ENCODE results near the gene RNU5B-1. TPM values are rescaled to one million over a fixed set of nuclear protein-coding genes. Genes with fewer than 3 reads are reported as not detected.

Gene RNU5B-1
- total RNA-seq = not detected in 2 replicates

DNA sequence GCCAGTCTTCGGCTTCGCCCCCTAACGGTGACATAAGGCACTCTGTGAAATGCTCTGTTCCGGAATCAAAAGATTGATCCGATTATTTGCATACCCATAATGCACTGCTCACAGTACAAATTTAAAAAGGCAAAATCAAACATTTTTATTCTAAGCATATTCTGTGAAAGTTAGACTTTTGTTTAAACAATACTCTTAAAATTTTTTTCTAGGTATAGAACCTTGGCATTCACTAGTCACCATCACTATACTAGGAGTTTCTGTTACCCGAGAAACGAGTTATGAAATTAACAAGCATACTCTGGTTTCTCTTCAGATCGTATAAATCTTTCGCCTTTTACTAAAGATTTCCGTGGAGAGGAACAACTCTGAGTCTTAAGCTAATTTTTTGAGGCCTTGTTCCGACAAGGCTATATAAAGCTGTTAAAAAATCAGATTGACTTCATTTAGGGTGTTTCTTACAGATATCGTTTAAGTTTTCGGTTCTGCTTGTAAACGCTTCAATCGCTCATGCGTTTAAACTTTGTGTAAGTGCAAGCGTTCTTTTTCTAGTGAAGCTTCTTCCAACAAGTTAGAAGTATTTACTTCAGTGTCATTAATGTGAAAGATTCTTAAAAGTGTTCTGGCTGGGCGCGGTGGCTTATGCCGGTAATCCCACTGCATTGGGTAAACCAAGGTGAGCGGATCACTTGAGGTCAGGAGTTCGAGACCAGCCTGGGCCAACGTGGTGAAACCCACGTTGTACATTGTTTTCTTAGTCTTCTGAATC, at the start of gene RNU5B-1:
RNU5B-1 (plus strand) TSS at position 297 of the 769 bp plus-strand sequence.

DNA sequence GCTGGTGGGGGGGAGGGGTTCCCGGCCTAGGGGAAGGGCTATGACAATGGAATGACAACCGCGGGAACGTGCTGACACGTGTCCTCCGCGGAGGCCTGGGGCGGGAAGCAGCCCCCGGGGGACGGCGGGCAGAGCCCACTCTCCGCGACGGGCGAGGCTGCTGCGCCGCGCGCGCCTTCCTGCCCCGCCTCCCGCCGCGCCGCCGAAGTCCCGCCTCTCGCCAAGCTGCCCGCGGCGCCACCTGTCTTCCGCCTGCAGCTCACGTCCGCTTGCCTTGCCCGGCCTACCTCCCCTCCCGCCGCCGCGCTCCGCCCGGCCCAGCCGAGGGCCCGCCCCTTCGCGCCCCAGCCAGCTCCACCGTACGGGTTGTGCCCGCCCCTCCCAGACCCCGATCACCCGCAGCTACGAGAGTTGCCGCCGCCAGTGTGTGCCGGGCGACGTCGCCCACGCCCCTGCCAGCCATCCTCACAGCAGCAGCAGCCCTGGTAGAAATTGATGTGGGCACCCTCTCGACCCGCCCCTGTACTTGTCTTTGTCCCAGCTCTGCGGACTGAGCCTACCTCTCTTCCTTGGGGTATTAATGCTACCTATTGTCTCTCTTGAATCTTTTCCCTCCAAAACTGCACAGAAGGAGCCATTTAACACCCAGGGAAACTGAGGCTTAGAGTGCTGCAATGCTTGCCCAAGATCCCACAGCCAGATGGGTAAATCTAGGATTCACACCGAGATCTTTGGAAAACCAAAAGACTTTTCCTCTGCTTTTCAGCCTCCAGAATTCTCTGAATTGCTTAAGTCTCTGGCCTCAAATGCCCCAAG, 17.6 kb upstream of the RNU5B-1 start, which contains the start of gene PARP16:
PARP16 (minus strand) TSS at position 180 of the 816 bp plus-strand sequence. CDS start 457 bp downstream, outside the sequence.

Small RNA genes within 50 kb of the gene (small RNA-seq; reads per million reads assigned to genes)
- gene RNU5A-1 = 286 reads per million, percentile 99 among the genes with 10 or more reads in this experiment
- 436 reads per million, percentile 99 among the genes with 10 or more reads in this experiment for gene RNU5B-1
- gene SNORA24B = 23.3 reads per million, percentile 96 among the genes with 10 or more reads in this experiment

Other genes with a start within 250 kb of the RNU5B-1 start
- gene RASL12, start 236.7 kb upstream of the RNU5B-1 start, total RNA-seq = 0.52 and 0.76 TPM in 2 replicates
- gene KBTBD13, start 227.9 kb upstream of the RNU5B-1 start, total RNA-seq = not detected in 2 replicates
- 2.4 and 2.7 TPM in 2 replicates for gene UBAP1L, start 189.5 kb upstream of the RNU5B-1 start, total RNA-seq
- gene PDCD7, start 170.9 kb upstream of the RNU5B-1 start, total RNA-seq = 24.5 and 24.6 TPM in 2 replicates
- gene CLPX, start 119.3 kb upstream of the RNU5B-1 start, total RNA-seq = 59.7 and 62.5 TPM in 2 replicates
- gene CILP, start 93.2 kb upstream of the RNU5B-1 start, total RNA-seq = 4.6 and 13.8 TPM in 2 replicates
- 6.7 and 8.9 TPM in 2 replicates for gene PARP16, start 17.8 kb upstream of the RNU5B-1 start, total RNA-seq
- not detected in 2 replicates for gene RNU5A-1, start 8.6 kb upstream of the RNU5B-1 start, total RNA-seq
- gene IGDCC3, start 73.3 kb downstream of the RNU5B-1 start, total RNA-seq = not detected in 2 replicates
- gene IGDCC4, start 118.3 kb downstream of the RNU5B-1 start, total RNA-seq = 0.91 and 1.9 TPM in 2 replicates
- gene DPP8, start 213.0 kb downstream of the RNU5B-1 start, total RNA-seq = 47.9 and 52.3 TPM in 2 replicates
- gene HACD3, start 225.8 kb downstream of the RNU5B-1 start, total RNA-seq = 87.3 and 91.7 TPM in 2 replicates